Brain microvascular endothelial cell (primary cell): Measurements from ENCODE around the gene TPM4.
A peak's percentile ranks its signal among the peaks of the same experiment; 100 is the strongest.

ENCODE experiments used
- DNase-seq: peaks from one replicate; pipeline ENCODE4 v3.0.0-alpha.2; 2020
- H3K27ac ChIP-seq: fragments of 250-450 bp; sonication (Bioruptor Pico); 2 replicates; pipeline ENCODE4 v1.5.1; 2020; ENCODE audit warnings: mild to moderate bottlenecking, moderate library complexity
- H3K27me3 ChIP-seq: fragments of 250-450 bp; sonication (Bioruptor Pico); replicated peaks from 2 replicates; pipeline ENCODE4 v1.5.1; 2020; ENCODE audit warnings: mild to moderate bottlenecking
- H3K36me3 ChIP-seq: fragments of 250-450 bp; sonication (Bioruptor Pico); replicated peaks from 2 replicates; pipeline ENCODE4 v1.5.1; 2020; ENCODE audit warnings: mild to moderate bottlenecking
- H3K4me3 ChIP-seq: 2 replicates; pipeline ENCODE4 v1.5.1; 2011; ENCODE audit warnings: low read depth, mild to moderate bottlenecking, control low read depth, low read length, moderate library complexity
- CTCF ChIP-seq: IDR thresholded peaks from 2 replicates; pipeline ENCODE4 v1.5.1; 2011; ENCODE audit warnings: low read depth, mild to moderate bottlenecking, moderate library complexity, low read length, control low read depth, inconsistent platforms; ENCODE audit errors: missing control alignments
- in situ Hi-C: cut with HindIII; loops from 2 replicates; pipeline ENCODE4 v1.10.0; 2017; ENCODE audit warnings: low sequenced_read_pairs, low pct_ligation_motif_present

The TPM4 gene

GRCh38 chr19:16066611-16067104, 9.6 kb upstream of the TPM4 start:
- Histone ChIP-seq H3K36me3 (no peaks in the 10 kb centered on the region), H3K27me3 (no peaks in the 10 kb centered on the region), H3K27ac (peak overlapping the region; percentile 89), H3K4me3 (no peak overlapping the region)
- in situ Hi-C loops = no loop called here
- peak; percentile 51 for TF ChIP-seq CTCF
- peak; percentile 76 for DNase-seq

- DNase-seq = peak; percentile 83
- Histone ChIP-seq H3K27ac (peak overlapping the region; percentile 41), H3K4me3 (peak overlapping the region; percentile 43), H3K36me3 (no peaks in the 10 kb centered on the region), H3K27me3 (no peaks in the 10 kb centered on the region)
- in situ Hi-C loops = no loop called here
- TF ChIP-seq CTCF = no peak
Observed at GRCh38 chr19:16067205-16067938, 8.9 kb upstream of the TPM4 start.

GRCh38 chr19:16068696-16069259, 7.5 kb upstream of the TPM4 start:
- peak overlapping the region; percentile 43 for H3K4me3 ChIP-seq
- no peak for TF ChIP-seq CTCF
- peak overlapping the region; percentile 1 for H3K27ac ChIP-seq
- in situ Hi-C loops = no loop called here
- H3K27me3 ChIP-seq = no peaks in the 10 kb centered on the region
- DNase-seq = no peak
- no peaks in the 10 kb centered on the region for H3K36me3 ChIP-seq

- DNase-seq = no peak
- Histone ChIP-seq H3K27ac (peak overlapping the region; percentile 21), H3K36me3 (peaks cover 4% of the 10 kb centered on the region), H3K4me3 (no peak overlapping the region), H3K27me3 (no peaks in the 10 kb centered on the region)
- in situ Hi-C loops = no loop called here
- TF ChIP-seq CTCF = no peak
Observed at GRCh38 chr19:16069813-16070365, 6.4 kb upstream of the TPM4 start.

- in situ Hi-C loops = no loop called here
- DNase-seq = no peak
- peak overlapping the region; percentile 21 for H3K27ac ChIP-seq
- H3K27me3 ChIP-seq = no peaks in the 10 kb centered on the region
- no peak overlapping the region for H3K4me3 ChIP-seq
- no peak for TF ChIP-seq CTCF
- H3K36me3 ChIP-seq = peaks cover 4% of the 10 kb centered on the region
Observed at GRCh38 chr19:16070366-16070990, 5.8 kb upstream of the TPM4 start.
